ENCODE results near the gene SUPT3H. TPM values are rescaled to one million over a fixed set of nuclear protein-coding genes. Genes with fewer than 3 reads are reported as not detected.

The SUPT3H gene
- total and polyA plus RNA-seq, 2 of the 13 experiments (the other 11 are each of a cell fraction or from before 2014, with no cell fraction given) = 11.9 to 36.1 TPM

DNA sequence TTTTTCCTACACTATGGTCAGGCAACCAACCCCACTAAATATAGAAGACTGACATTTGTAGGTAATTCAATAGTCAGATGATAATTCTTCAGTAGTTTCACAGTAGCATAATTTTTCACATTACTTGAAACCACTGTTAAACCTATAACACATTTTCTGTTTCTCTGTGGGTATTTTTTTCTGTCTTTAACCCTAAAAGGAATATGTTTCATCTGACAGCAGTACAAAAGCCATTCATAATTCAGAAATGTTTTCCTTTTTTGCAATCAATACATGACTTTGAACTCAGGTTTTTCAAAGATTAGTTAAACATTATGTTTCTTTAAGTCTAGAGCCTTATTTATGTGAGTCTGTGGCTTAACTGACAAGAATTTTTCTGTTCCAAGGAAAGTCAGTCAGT lies 178.2 kb downstream of the SUPT3H start (continued):
- no peak for TF ChIP-seq MYC (CRISPR knock-in tag; IDR thresholded peaks at IDR 0.05; ENCODE audit: borderline replicate concordance)
- TF ChIP-seq ZFP36L2 (CRISPR knock-in tag; IDR thresholded peaks at IDR 0.05) = no peak
- TF ChIP-seq GLI4 (CRISPR knock-in tag; IDR thresholded peaks at IDR 0.05; ENCODE audit: borderline replicate concordance) = no peak
- no peak for TF ChIP-seq TCF7L2 (IDR thresholded peaks at IDR 0.05; ENCODE audit: low read depth, low read length)
- peak; percentile 65 for TF ChIP-seq ELF3 (CRISPR knock-in tag; IDR thresholded peaks at IDR 0.05)
- no peak for TF ChIP-seq ATF7-NPFF (CRISPR knock-in tag; IDR thresholded peaks at IDR 0.05; ENCODE audit: low read depth)
- TF ChIP-seq, protein P1, sequence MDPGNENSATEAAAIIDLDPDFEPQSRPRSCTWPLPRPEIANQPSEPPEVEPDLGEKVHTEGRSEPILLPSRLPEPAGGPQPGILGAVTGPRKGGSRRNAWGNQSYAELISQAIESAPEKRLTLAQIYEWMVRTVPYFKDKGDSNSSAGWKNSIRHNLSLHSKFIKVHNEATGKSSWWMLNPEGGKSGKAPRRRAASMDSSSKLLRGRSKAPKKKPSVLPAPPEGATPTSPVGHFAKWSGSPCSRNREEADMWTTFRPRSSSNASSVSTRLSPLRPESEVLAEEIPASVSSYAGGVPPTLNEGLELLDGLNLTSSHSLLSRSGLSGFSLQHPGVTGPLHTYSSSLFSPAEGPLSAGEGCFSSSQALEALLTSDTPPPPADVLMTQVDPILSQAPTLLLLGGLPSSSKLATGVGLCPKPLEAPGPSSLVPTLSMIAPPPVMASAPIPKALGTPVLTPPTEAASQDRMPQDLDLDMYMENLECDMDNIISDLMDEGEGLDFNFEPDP (CRISPR knock-in tag; conservative IDR thresholded peaks at IDR 0.05) = no peak
- no peak for TF ChIP-seq LRRFIP1 (CRISPR knock-in tag; conservative IDR thresholded peaks at IDR 0.05)
- TF ChIP-seq ZNF670 (CRISPR knock-in tag; IDR thresholded peaks at IDR 0.05; ENCODE audit: borderline replicate concordance) = no peak
- no peak for TF ChIP-seq PREB (CRISPR knock-in tag; IDR thresholded peaks at IDR 0.05)
- TF ChIP-seq PITX1 (CRISPR knock-in tag; IDR thresholded peaks at IDR 0.05) = no peak
- no peak for TF ChIP-seq MBD4 (IDR thresholded peaks at IDR 0.05; ENCODE audit: borderline replicate concordance, low read length)
- no peak for TF ChIP-seq ZNF749 (CRISPR knock-in tag; IDR thresholded peaks at IDR 0.05; ENCODE audit: borderline replicate concordance)
- no peak for TF ChIP-seq BORCS8-MEF2B (CRISPR knock-in tag; IDR thresholded peaks at IDR 0.05)
- no peak for TF ChIP-seq RAD51 (IDR thresholded peaks at IDR 0.05; ENCODE audit: borderline replicate concordance)
- TF ChIP-seq SRY (CRISPR knock-in tag; IDR thresholded peaks at IDR 0.05) = no peak
- TF ChIP-seq, protein P2, sequence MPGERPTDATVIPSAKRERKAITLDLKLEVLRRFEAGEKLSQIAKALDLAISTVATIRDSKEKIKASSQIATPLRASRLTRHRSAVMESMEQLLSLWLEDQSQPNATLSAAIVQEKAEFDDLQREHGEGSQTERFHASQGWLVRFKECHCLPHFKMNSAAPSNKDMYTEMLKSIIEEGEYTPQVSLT (CRISPR knock-in tag; IDR thresholded peaks at IDR 0.05; ENCODE audit: borderline replicate concordance, low read depth) = no peak
- TF ChIP-seq, protein P3, sequence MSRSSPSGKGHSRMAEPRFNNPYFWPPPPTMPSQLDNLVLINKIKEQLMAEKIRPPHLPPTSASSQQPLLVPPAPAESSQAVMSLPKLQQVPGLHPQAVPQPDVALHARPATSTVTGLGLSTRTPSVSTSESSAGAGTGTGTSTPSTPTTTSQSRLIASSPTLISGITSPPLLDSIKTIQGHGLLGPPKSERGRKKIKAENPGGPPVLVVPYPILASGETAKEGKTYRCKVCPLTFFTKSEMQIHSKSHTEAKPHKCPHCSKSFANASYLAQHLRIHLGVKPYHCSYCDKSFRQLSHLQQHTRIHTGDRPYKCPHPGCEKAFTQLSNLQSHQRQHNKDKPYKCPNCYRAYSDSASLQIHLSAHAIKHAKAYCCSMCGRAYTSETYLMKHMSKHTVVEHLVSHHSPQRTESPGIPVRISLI (CRISPR knock-in tag; IDR thresholded peaks at IDR 0.05; ENCODE audit: borderline replicate concordance) = peak; percentile 86; the same call in 1 of the 2 replicates
- TF ChIP-seq NFKBIZ (CRISPR knock-in tag; IDR thresholded peaks at IDR 0.05) = no peak
- no peak for TF ChIP-seq MTA3 (CRISPR knock-in tag; IDR thresholded peaks at IDR 0.05)
- no peak for TF ChIP-seq ZNF441 (CRISPR knock-in tag; IDR thresholded peaks at IDR 0.05; ENCODE audit: borderline replicate concordance)
- TF ChIP-seq ZSCAN5A (CRISPR knock-in tag; IDR thresholded peaks at IDR 0.05; ENCODE audit: borderline replicate concordance) = no peak
- no peak for TF ChIP-seq ZNF564 (CRISPR knock-in tag; IDR thresholded peaks at IDR 0.05)
- TF ChIP-seq RFX1 (IDR thresholded peaks at IDR 0.05) = no peak

Data from HepG2 (cell line).